Motor neuron (in vitro differentiated cells): Measurements from ENCODE around the gene SASH1. TPM values are rescaled to one million over a fixed set of nuclear protein-coding genes. Genes with fewer than 3 reads are reported as not detected.
A peak's percentile ranks its signal among the peaks of the same experiment; 100 is the strongest.

Experiments used
- ATAC-seq, 8 experiments: fragments of 200-7000 bp; cut with Tn5 transposase; replicated peaks in 6 of 8; 2 replicates each; pipeline ENCODE4 v1.8.0; 2021; ENCODE audit warnings: mild to moderate bottlenecking in 8 of 8, moderate library complexity in 8 of 8
- H3K27ac ChIP-seq, 2 donors: fragments of 250-450 bp; sonication (Bioruptor Pico); 2 replicates each; pipeline ENCODE4 v1.9.0; 2021; ENCODE audit warnings: antibody characterized with exemption in 2 of 2, mild to moderate bottlenecking in 2 of 2, moderate library complexity in 1 of 2
- H3K4me1 ChIP-seq, 2 donors: fragments of 250-450 bp; sonication (Bioruptor Pico); replicated peaks in 1 of 2; 2 replicates each; pipeline ENCODE4 v1.6.1; 2021; ENCODE audit warnings: antibody characterized with exemption in 2 of 2, mild to moderate bottlenecking in 2 of 2, moderate library complexity in 1 of 2
- H3K4me3 ChIP-seq, 5 donors: fragments of 250-450 bp; sonication (Bioruptor Pico); 2 replicates each; pipeline ENCODE4 v1.9.0; 2021; ENCODE audit warnings: antibody characterized with exemption in 5 of 5, mild to moderate bottlenecking in 5 of 5, moderate library complexity in 4 of 5
- WGBS, 10 experiments: fragments of 450-650 bp; shearing (Covaris generic); methylation state at CpG; one replicate each; pipeline ENCODE4 v1.0.0; 2022; 5-methylcytosine and 5-hydroxymethylcytosine counted together
- in situ Hi-C, 9 experiments: fragments of 400-800 bp; cut with MboI; loops; one replicate each; pipeline ENCODE4 v1.15.0; 2021; ENCODE audit warnings: low sequenced_read_pairs in 9 of 9, low pct_unique_long_range_greater_than_20kb in 2 of 9; ENCODE audit not compliant: unreplicated experiment in 9 of 9
- total RNA-seq, 8 experiments: library from RNA; unstranded; fragments of 300-600 nt; gene quantifications; 2 replicates each; pipeline versions ENCODE4 v1.2.3 to v1.2.4, GENCODE V29; 2022

Gene SASH1
- total RNA-seq, 8 experiments from 2014 or later, result 7.8 to 139 (median 18.4) TPM

- WGBS, 10 experiments, result 5 to 83% (median 43%) methylated on average over 1 to 3 of the region's 3 CpGs; no CpG with 5 or more reads in 1 of the 10 experiments
- ATAC-seq, result no peak
- no peak overlapping the region for H3K4me3 ChIP-seq
- no peaks in the 10 kb centered on the region for H3K4me1 ChIP-seq
- in situ Hi-C loops, result loop anchor here in 4 of 9 experiments (25.0 kb wide), 3 partner anchors 139 to 364 kb away; partner anchors contain the start of gene UST (in 1 of the 4)
- no peak overlapping the region for H3K27ac ChIP-seq
These were observed 256.1 kb downstream of the SASH1 start for GRCh38 chr6:148598724-148599123.

- H3K4me3 ChIP-seq, result no peak overlapping the region
- ATAC-seq, result peak in 1 of 8 experiments; percentile 90
- in situ Hi-C loops, result loop anchor here in 4 of 9 experiments (25.0 kb wide), 3 partner anchors 137 to 362 kb away; partner anchors contain the start of gene UST (in 1 of the 4)
- no peaks in the 10 kb centered on the region for H3K4me1 ChIP-seq
- H3K27ac ChIP-seq, result no peak overlapping the region
- WGBS, 10 experiments, result 0 to 84% (median 47%) methylated on average over 1 to 7 of the region's 7 CpGs
These were observed 257.4 kb downstream of the SASH1 start for GRCh38 chr6:148599967-148600426.
